SK-N-SH (cell line): Measurements from ENCODE around the gene PDCL2. TPM values are rescaled to one million over a fixed set of nuclear protein-coding genes. Genes with fewer than 3 reads are reported as not detected.
A peak's percentile ranks its signal among the peaks of the same experiment; 100 is the strongest.

Source experiments
- CTCF ChIA-PET: fragments of 300-600, 350-600 bp; formaldehyde crosslinking; extraction: SDS; loops from one replicate; lab custom pipeline; 2021; lab: Yijun Ruan, JAX
- POLR2A ChIA-PET: fragments of 350-600 bp; sonication (Branson Sonifier 250); formaldehyde crosslinking; extraction: SDS; loops from one replicate; lab custom pipeline; 2020; ENCODE audit warnings: antibody characterized with exemption, inconsistent platforms; lab: Yijun Ruan, JAX
- DNase-seq: peaks from one replicate; pipeline ENCODE4 v3.0.0; 2012
- H2AFZ ChIP-seq: fragments of 200-600 bp; sonication (generic); 2 replicates; pipeline ENCODE4 v1.8.1; 2016; ENCODE audit warnings: antibody characterized with exemption, mild to moderate bottlenecking, low read depth
- H3F3A ChIP-seq: fragments of 200-600 bp; sonication (generic); replicated peaks from 2 replicates; pipeline ENCODE3; 2016; ENCODE audit warnings: antibody characterized with exemption, mild to moderate bottlenecking; ENCODE audit not compliant: insufficient read depth
- H3K27ac ChIP-seq, 2 experiments: fragments of 200-500 bp in 1 of 2; fragments of 200-600 bp in 1 of 2; sonication (Bioruptor generic) in 1 of 2; sonication (generic), shearing (Covaris generic) in 1 of 2; 2 replicates each; pipeline versions ENCODE4 v1.5.1 to v1.6.1; 2014 to 2016; ENCODE audit warnings: low read depth in 2 of 2, inconsistent platforms in 1 of 2, low read length in 1 of 2, mild to moderate bottlenecking in 1 of 2, mixed read lengths in 1 of 2
- H3K27me3 ChIP-seq: fragments of 200-600 bp; sonication (generic), shearing (Covaris generic); 2 replicates; pipeline ENCODE4 v1.6.1; 2016; ENCODE audit warnings: mixed run types; ENCODE audit not compliant: insufficient read depth
- H3K36me3 ChIP-seq, 2 experiments: fragments of 200-500 bp in 1 of 2; fragments of 200-600 bp in 1 of 2; sonication (Bioruptor generic) in 1 of 2; sonication (generic) in 1 of 2; replicated peaks in 1 of 2; 2 replicates each; pipeline versions ENCODE3 to v1.5.1; 2014 to 2016; ENCODE audit warnings: low read length in 1 of 2, mild to moderate bottlenecking in 1 of 2; ENCODE audit not compliant: insufficient read depth in 2 of 2, control insufficient read depth in 1 of 2
- H3K4me1 ChIP-seq, 2 experiments: fragments of 200-500 bp in 1 of 2; fragments of 200-600 bp in 1 of 2; sonication (Bioruptor generic) in 1 of 2; sonication (generic), shearing (Covaris generic) in 1 of 2; 2 replicates each; pipeline versions ENCODE4 v1.5.1 to v1.6.1; 2014 to 2016; ENCODE audit warnings: low read depth in 1 of 2, low read length in 1 of 2, mixed run types in 1 of 2; ENCODE audit not compliant: insufficient read depth in 2 of 2, control insufficient read depth in 1 of 2
- H3K4me2 ChIP-seq: fragments of 200-600 bp; sonication (generic), shearing (Covaris generic); 2 replicates; pipeline ENCODE4 v1.6.1; 2017; ENCODE audit warnings: mixed run types
- H3K4me3 ChIP-seq, 2 experiments: fragments of 200-500 bp in 1 of 2; fragments of 200-600 bp in 1 of 2; sonication (Bioruptor generic) in 1 of 2; sonication (generic), shearing (Covaris generic) in 1 of 2; 2 replicates each; pipeline versions ENCODE4 v1.5.1 to v1.8.1; 2014 to 2016; ENCODE audit warnings: low read depth in 2 of 2, inconsistent platforms in 1 of 2, low read length in 1 of 2, mild to moderate bottlenecking in 1 of 2, mixed read lengths in 1 of 2, moderate library complexity in 1 of 2
- H3K79me2 ChIP-seq: fragments of 200-600 bp; sonication (generic); 2 replicates; pipeline ENCODE4 v1.8.1; 2017; ENCODE audit warnings: mild to moderate bottlenecking; ENCODE audit not compliant: insufficient read depth
- H3K9ac ChIP-seq: fragments of 200-600 bp; sonication (generic); 2 replicates; pipeline ENCODE4 v1.6.1; 2017; ENCODE audit warnings: mixed run types
- H3K9me2 ChIP-seq: fragments of 200-600 bp; sonication (generic); 2 replicates; pipeline ENCODE4 v1.6.1; 2017; ENCODE audit warnings: mixed run types
- H3K9me3 ChIP-seq: fragments of 200-600 bp; sonication (generic); 2 replicates; pipeline ENCODE4 v1.6.1; 2017; ENCODE audit warnings: mixed run types, mild to moderate bottlenecking, moderate library complexity
- H4K20me1 ChIP-seq: fragments of 200-600 bp; sonication (generic); 2 replicates; pipeline ENCODE4 v1.6.1; 2017; ENCODE audit warnings: mild to moderate bottlenecking, mixed run types; ENCODE audit not compliant: insufficient read depth
- ELF1 ChIP-seq: IDR thresholded peaks from 2 replicates; pipeline ENCODE4 v1.4.0; 2012
- EP300 ChIP-seq, 2 experiments: IDR thresholded peaks; 2 replicates each; pipeline versions ENCODE4 v1.4.0 to v1.6.1; 2012; ENCODE audit warnings: borderline replicate concordance in 1 of 2, low read depth in 1 of 2, low read length in 1 of 2
- FOSL2 ChIP-seq: IDR thresholded peaks from 2 replicates; pipeline ENCODE4 v1.4.0; 2012; ENCODE audit warnings: low read depth, mild to moderate bottlenecking, moderate library complexity, borderline replicate concordance
- MEF2A ChIP-seq: IDR thresholded peaks from 2 replicates; pipeline ENCODE4 v1.4.0; 2012; ENCODE audit warnings: low read depth, borderline replicate concordance
- MXI1 ChIP-seq: IDR thresholded peaks from 2 replicates; pipeline ENCODE4 v1.6.1; 2012; ENCODE audit warnings: mild to moderate bottlenecking, low read depth, low read length, improper control_type of control experiment
- NRF1 ChIP-seq: IDR thresholded peaks from 2 replicates; pipeline ENCODE4 v1.6.1; 2012; ENCODE audit warnings: low read depth, mild to moderate bottlenecking, low read length
- RAD21 ChIP-seq: IDR thresholded peaks from 2 replicates; pipeline ENCODE4 v1.6.1; 2012; ENCODE audit warnings: mild to moderate bottlenecking, low read length
- RCOR1 ChIP-seq: fragments of 150-350 bp; IDR thresholded peaks from 2 replicates; pipeline ENCODE4 v1.6.1; 2017; ENCODE audit warnings: antibody characterized with exemption, low read length
- RFX5 ChIP-seq: IDR thresholded peaks from 2 replicates; pipeline ENCODE4 v1.6.1; 2012; ENCODE audit warnings: mild to moderate bottlenecking, improper control_type of control experiment, low read length
- TCF12 ChIP-seq: IDR thresholded peaks from 2 replicates; pipeline ENCODE4 v1.4.0; 2012
- USF2 ChIP-seq: fragments of 150-350 bp; IDR thresholded peaks from 2 replicates; pipeline ENCODE4 v1.6.1; 2017; ENCODE audit warnings: antibody characterized with exemption, low read length, low read depth, borderline replicate concordance
- YY1 ChIP-seq: IDR thresholded peaks from 2 replicates; pipeline ENCODE4 v1.4.0; 2012; ENCODE audit warnings: low read depth, mild to moderate bottlenecking
- WGBS: methylation state at CpG from one replicate; pipeline ENCODE4 v1.1.6; 2017; ENCODE audit warnings: low lambda C conversion rate; 5-methylcytosine and 5-hydroxymethylcytosine counted together
- polyA plus RNA-seq, 3 experiments: library from polyadenylated mRNA; depleted of rRNA; stranded (reverse); fragments of >200 nt; gene quantifications; 2 replicates each; pipeline ENCODE4 v1.2.3, GENCODE V29; 2012
- TF ChIP-seq, protein P1 (sequence below): fragments of 200-600 bp; sonication (generic); IDR thresholded peaks from 2 replicates; pipeline ENCODE4 v1.6.1; 2017; ENCODE audit warnings: antibody characterized with exemption, mild to moderate bottlenecking, moderate library complexity
- TF ChIP-seq, protein P2 (sequence below): IDR thresholded peaks from 2 replicates; pipeline ENCODE4 v1.4.0; 2012; ENCODE audit warnings: low read depth, borderline replicate concordance
- TF ChIP-seq, protein P3 (sequence below): IDR thresholded peaks from 2 replicates; pipeline ENCODE4; 2012

The PDCL2 gene
- polyA plus RNA-seq, 1 of the 3 experiments (the other 2 are of a cell fraction): not detected

DNA sequence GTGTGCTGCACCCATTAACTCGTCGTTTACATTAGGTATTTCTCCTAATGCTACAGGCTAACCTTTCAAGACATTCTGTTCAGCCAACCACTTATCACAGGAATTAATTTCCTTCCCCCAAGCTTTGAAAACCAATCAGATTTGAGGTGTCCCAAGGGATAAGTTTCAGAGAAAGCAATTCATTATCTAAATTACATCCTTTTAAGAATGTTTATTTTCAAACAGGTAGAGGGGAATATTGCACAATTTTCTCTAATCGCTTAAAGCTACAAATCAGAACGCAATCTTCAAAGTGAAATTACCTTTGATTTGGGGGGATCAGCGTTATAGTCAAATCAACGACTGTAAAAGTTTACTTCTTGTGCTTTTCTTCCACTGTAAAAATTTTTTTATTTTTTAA, 46.9 kb downstream of the PDCL2 start:
- H2AFZ ChIP-seq: peak overlapping the region; percentile 70
- H3K79me2 ChIP-seq: peaks cover 51% of the 10 kb centered on the region

DNA sequence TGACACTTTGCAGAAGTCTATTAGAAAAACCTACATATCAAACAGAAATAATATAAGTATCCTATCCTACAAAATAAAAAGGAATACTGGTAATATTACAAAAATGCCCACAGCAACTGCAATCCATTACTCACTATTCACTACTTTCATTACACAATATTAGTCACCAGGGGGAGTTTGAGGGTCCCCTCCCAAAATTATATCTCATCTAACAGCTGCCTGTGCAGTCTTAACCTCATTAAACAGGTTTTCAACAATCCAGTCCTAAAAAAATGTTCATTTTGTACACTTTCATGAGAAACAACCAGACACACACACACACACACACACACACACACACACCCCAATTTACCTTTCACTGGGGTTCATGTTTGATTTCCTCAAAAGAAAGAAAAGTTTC, 48.2 kb downstream of the PDCL2 start:
- Histone ChIP-seq H3K27me3 (no peaks in the 10 kb centered on the region), H4K20me1 (peaks cover 4% of the 10 kb centered on the region; the same call in 1 of the 2 replicates), H3K9ac (peak overlapping the region; percentile 89; the same call in 1 of the 2 replicates), H3K4me2 (peak overlapping the region; percentile 79), H3K27ac (peak overlapping the region in 1 of 2 experiments; percentile 93; a peak in 2 of 4 replicates), H3K9me2 (no peaks in the 10 kb centered on the region), H3K4me3 (peak overlapping the region in 1 of 2 experiments; percentile 67; a peak in 1 of 4 replicates), H3K4me1 (peaks cover 10% of the 10 kb centered on the region in 2 experiments), H3K79me2 (peaks cover 64% of the 10 kb centered on the region), H3F3A (peaks cover 34% of the 10 kb centered on the region), H3K36me3 (no peaks in the 10 kb centered on the region), H2AFZ (no peak overlapping the region), H3K9me3 (no peaks in the 10 kb centered on the region)
- DNase-seq: peak; percentile 23
- POLR2A ChIA-PET: no interaction called here
- CTCF ChIA-PET: interaction anchor here (1.0 to 2.7 kb wide), 3 partner anchors 149 to 197 kb away, joined by 3 to 13 read pairs (median 3); partner anchors contain the start of gene SRD5A3
- TF ChIP-seq RAD21 (peak; percentile 31; the same call in 1 of the 2 replicates), USF2 (no peak), ELF1 (no peak), FOSL2 (peak; percentile 11; the same call in 1 of the 2 replicates)
- TF ChIP-seq, protein P1, sequence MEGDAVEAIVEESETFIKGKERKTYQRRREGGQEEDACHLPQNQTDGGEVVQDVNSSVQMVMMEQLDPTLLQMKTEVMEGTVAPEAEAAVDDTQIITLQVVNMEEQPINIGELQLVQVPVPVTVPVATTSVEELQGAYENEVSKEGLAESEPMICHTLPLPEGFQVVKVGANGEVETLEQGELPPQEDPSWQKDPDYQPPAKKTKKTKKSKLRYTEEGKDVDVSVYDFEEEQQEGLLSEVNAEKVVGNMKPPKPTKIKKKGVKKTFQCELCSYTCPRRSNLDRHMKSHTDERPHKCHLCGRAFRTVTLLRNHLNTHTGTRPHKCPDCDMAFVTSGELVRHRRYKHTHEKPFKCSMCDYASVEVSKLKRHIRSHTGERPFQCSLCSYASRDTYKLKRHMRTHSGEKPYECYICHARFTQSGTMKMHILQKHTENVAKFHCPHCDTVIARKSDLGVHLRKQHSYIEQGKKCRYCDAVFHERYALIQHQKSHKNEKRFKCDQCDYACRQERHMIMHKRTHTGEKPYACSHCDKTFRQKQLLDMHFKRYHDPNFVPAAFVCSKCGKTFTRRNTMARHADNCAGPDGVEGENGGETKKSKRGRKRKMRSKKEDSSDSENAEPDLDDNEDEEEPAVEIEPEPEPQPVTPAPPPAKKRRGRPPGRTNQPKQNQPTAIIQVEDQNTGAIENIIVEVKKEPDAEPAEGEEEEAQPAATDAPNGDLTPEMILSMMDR: peak; percentile 41

More for the DNA sequence above, 46.9 kb downstream of the PDCL2 start:
- peaks cover 4% of the 10 kb centered on the region; the same call in 1 of the 2 replicates for H4K20me1 ChIP-seq
- peak overlapping the region; percentile 79 for H3K4me2 ChIP-seq
- CTCF ChIA-PET: interaction anchor here (0.6 to 1.4 kb wide), 5 partner anchors 9 to 325 kb away, joined by 3 to 5 read pairs (median 3); partner anchors contain the start of gene SRD5A3
- DNase-seq: no peak
- peaks cover 46% of the 10 kb centered on the region for H3F3A ChIP-seq
- no peaks in the 10 kb centered on the region for H3K27me3 ChIP-seq
- H3K27ac ChIP-seq: peak overlapping the region; percentile 93 to 98
- no peaks in the 10 kb centered on the region for H3K36me3 ChIP-seq
- no peak for TF ChIP-seq TCF12
- TF ChIP-seq, protein P2, sequence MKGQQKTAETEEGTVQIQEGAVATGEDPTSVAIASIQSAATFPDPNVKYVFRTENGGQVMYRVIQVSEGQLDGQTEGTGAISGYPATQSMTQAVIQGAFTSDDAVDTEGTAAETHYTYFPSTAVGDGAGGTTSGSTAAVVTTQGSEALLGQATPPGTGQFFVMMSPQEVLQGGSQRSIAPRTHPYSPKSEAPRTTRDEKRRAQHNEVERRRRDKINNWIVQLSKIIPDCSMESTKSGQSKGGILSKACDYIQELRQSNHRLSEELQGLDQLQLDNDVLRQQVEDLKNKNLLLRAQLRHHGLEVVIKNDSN: no peak
- no peak for TF ChIP-seq MXI1
- TF ChIP-seq, protein P3, sequence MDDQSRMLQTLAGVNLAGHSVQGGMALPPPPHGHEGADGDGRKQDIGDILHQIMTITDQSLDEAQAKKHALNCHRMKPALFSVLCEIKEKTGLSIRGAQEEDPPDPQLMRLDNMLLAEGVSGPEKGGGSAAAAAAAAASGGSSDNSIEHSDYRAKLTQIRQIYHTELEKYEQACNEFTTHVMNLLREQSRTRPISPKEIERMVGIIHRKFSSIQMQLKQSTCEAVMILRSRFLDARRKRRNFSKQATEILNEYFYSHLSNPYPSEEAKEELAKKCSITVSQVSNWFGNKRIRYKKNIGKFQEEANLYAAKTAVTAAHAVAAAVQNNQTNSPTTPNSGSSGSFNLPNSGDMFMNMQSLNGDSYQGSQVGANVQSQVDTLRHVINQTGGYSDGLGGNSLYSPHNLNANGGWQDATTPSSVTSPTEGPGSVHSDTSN: no peak
- TF ChIP-seq YY1: no peak
- TF ChIP-seq ELF1: no peak
- no peak for TF ChIP-seq EP300 (IDR thresholded peaks at IDR 0.05; ENCODE audit: borderline replicate concordance in 1 of 2, low read depth in 1 of 2, low read length in 1 of 2)
- no peak for TF ChIP-seq NRF1
- TF ChIP-seq MEF2A: no peak
- no peak for TF ChIP-seq RCOR1
- no peak for TF ChIP-seq RFX5
- peak overlapping the region; percentile 67 to 81 for H3K4me3 ChIP-seq
- H3K9me3 ChIP-seq: no peaks in the 10 kb centered on the region
- peak overlapping the region; percentile 89 for H3K9ac ChIP-seq
- H3K9me2 ChIP-seq: no peaks in the 10 kb centered on the region
- POLR2A ChIA-PET: interaction anchor here (1.0 to 2.2 kb wide), 3 partner anchors 150 to 308 kb away, joined by 3 to 7 read pairs (median 5); partner anchors contain the start of genes EXOC1 and TMEM165
- peaks cover 10% of the 10 kb centered on the region in 2 experiments for H3K4me1 ChIP-seq
- 4% methylated on average over 6 of the region's 6 CpGs for WGBS
